Upper lobe of left lung (tissue), 4 donors: ENCODE results near the gene IDI2.

Source experiments
- CTCF ChIP-seq, 6 experiments: fragments of 450-650 bp in 4 of 6; fragments of 200-600 bp in 2 of 6; sonication (generic) in 2 of 6; IDR thresholded peaks; one replicate each; pipeline ENCODE4 v1.5.1; 2016 to 2019; ENCODE audit warnings: antibody characterized with exemption in 6 of 6
- EP300 ChIP-seq, 4 donors: sonication (generic); formaldehyde crosslinking; IDR thresholded peaks; one replicate each; pipeline ENCODE4 v1.5.1; 2017; ENCODE audit warnings: antibody characterized with exemption in 4 of 4, control low read depth in 2 of 4
- POLR2A ChIP-seq, 4 donors: fragments of 450-650 bp; IDR thresholded peaks; one replicate each; pipeline ENCODE4 v1.5.1; 2016 to 2017; ENCODE audit warnings: antibody characterized with exemption in 4 of 4, mild to moderate bottlenecking in 2 of 4

- TF ChIP-seq EP300 (IDR thresholded peaks at IDR 0.05) (no peak), CTCF (IDR thresholded peaks at IDR 0.05) (no peak), POLR2A (IDR thresholded peaks at IDR 0.05) (no peak)
These were observed 3.2 kb downstream of the IDI2 start for GRCh38 chr10:1022413-1022812.
